SU-DHL-6 (cell line): ENCODE measurements around the gene VIPR2.

Experiments used
- EZH2phosphoT487 ChIP-seq: fragments of 200-600 bp; sonication (generic), shearing (Covaris generic); conservative IDR thresholded peaks from 2 replicates; pipeline ENCODE4 v1.6.1; 2018; ENCODE audit warnings: mild to moderate bottlenecking, antibody characterized with exemption, low read length, moderate library complexity, mixed read lengths
- TF ChIP-seq, protein P1 (sequence below): fragments of 200-600 bp; sonication (generic); IDR thresholded peaks from one replicate; pipeline ENCODE4 v1.5.1; 2017; ENCODE audit warnings: antibody characterized with exemption, mild to moderate bottlenecking, low read length, moderate library complexity; ENCODE audit not compliant: insufficient read depth, poor library complexity, severe bottlenecking

DNA sequence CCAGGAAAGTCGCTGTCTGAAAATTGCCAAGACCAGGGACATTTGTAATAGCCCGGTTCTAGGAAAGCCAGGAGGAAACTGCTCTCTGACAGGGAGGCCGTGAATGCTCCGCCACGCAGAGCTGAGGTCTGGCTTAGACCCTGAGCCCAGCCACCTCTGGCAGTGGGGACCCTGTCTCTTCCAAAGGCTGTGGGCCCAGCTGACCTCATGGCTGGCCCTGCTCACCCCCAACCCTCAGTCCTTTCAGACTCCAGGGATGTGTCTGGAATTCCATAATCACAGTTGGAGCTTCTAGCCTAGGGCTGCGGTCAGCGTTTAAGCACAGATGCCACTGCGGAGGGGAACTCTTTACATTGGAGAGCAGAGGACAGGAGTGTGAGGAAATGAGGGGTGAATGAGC lies 6.6 kb upstream of the VIPR2 start:
- TF ChIP-seq, protein P1, sequence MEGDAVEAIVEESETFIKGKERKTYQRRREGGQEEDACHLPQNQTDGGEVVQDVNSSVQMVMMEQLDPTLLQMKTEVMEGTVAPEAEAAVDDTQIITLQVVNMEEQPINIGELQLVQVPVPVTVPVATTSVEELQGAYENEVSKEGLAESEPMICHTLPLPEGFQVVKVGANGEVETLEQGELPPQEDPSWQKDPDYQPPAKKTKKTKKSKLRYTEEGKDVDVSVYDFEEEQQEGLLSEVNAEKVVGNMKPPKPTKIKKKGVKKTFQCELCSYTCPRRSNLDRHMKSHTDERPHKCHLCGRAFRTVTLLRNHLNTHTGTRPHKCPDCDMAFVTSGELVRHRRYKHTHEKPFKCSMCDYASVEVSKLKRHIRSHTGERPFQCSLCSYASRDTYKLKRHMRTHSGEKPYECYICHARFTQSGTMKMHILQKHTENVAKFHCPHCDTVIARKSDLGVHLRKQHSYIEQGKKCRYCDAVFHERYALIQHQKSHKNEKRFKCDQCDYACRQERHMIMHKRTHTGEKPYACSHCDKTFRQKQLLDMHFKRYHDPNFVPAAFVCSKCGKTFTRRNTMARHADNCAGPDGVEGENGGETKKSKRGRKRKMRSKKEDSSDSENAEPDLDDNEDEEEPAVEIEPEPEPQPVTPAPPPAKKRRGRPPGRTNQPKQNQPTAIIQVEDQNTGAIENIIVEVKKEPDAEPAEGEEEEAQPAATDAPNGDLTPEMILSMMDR: no peak
- TF ChIP-seq EZH2phosphoT487: no peak
